ENCODE data around the gene DDX49. TPM values are rescaled to one million over a fixed set of nuclear protein-coding genes. Genes with fewer than 3 reads are reported as not detected.
"Not testable (repeated sequence)": the region's sequence is repeated elsewhere in the genome, so short reads cannot be mapped to it uniquely, and the experiment has no call there.

The DDX49 gene
- total RNA-seq, 1 donor from 2014 or later, result 42.1 TPM

GRCh38 chr19:18942692-18943091, 23.2 kb downstream of the DDX49 start:
- no peak for DNase-seq

DNA sequence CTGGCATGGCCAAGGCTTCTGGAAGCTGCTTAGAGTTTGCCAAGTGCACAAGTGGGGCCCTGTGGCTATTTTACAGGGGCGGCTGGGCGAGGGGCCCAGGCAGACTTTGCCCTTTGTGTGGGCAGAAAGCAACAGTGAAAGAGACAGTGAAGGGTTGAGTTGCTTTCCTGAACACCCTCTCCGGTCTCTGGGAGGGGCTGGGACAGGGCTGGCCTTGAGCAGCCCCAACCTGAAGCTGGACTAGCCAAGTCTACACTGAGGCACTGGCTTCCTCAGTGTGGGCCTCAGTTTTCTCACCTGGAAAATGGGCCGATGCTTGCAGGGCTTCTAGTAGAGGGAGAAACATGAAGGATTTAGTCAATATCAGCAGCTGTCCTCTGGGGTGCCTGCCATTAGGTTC, 23.9 kb downstream of the DDX49 start:
- no peak for DNase-seq

- no peak for DNase-seq
Observed at GRCh38 chr19:18945297-18945696, 25.8 kb downstream of the DDX49 start.

DNA sequence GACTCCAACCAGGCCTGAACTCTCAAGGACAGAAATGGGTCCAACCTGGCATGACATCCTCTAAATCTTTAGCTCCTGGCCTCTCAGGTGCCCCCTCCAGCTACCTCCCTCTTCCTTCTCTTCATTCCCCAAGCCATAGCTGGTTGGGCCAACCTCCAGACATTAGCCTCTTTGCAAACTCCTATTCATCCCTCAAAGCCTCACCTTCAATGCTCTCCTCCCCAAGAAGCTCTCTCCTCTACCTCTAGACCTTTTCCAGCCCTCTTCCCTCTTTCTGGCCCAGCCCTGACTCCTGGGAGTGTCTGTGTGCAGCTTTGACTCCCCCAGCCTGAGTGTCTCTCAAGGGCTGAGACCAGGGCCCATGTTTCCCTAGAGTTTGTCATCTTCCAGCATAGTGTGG, 26.8 kb downstream of the DDX49 start:
- no peak for DNase-seq

- no peak for DNase-seq
Observed at GRCh38 chr19:18946918-18947317, 27.4 kb downstream of the DDX49 start.

GRCh38 chr19:18948075-18948975, 28.8 kb downstream of the DDX49 start:
- DNase-seq, result no peak

GRCh38 chr19:18948976-18949356, 29.5 kb downstream of the DDX49 start:
- DNase-seq, result no peak

- DNase-seq, result no peak
Observed at GRCh38 chr19:18949858-18950257, 30.3 kb downstream of the DDX49 start.

GRCh38 chr19:18951721-18952281, 32.3 kb downstream of the DDX49 start:
- DNase-seq, result no peak

DNA sequence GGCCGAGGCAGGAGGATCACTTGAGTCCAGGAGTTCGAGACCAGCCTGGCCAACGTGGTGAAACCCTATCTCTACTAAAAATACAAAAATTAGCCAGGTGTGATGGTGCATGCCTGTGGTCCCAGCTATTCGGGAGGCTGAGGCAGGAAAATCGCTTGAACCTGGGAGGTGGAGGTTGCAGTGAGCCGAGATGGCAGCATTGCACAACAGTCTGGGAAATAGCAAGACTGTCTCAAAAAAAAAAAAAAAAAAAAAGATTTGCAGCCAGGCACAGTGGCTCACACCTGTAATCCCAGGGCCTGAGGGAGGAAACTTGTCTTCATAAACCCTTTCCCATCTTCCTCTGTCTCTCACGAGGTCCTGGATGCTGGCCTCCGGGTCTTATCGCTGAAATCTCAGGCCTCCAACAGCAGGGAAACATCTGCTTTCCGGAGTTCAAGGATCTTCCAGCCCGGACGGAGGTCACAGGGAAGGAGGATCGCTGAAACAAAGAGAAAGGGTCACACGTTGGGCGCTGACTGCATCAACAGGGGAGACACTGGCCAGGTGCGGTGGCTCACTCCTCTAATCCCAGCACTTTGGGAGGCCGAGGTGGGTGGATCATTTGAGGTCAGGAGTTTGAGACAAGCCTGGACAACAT, 33.0 kb downstream of the DDX49 start:
- DNase-seq, result not testable (repeated sequence)

DNA sequence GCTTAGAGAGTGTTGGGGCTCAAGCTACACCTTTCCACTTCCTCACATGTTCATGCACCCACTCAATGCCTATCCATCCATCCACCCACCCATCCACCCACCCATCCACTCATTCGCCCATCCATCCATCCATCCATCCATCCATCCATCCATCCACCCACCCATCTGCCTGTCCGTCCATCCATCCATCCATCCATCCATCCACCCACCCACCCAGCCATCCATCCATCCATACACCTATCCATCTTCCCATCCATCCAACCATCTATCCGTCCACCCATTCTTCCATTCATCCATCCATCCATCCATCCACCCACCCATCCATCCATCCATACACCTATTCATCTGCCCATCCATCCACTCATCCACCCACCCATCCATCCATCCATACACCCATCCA, 34.6 kb downstream of the DDX49 start:
- DNase-seq, result no peak

DNA sequence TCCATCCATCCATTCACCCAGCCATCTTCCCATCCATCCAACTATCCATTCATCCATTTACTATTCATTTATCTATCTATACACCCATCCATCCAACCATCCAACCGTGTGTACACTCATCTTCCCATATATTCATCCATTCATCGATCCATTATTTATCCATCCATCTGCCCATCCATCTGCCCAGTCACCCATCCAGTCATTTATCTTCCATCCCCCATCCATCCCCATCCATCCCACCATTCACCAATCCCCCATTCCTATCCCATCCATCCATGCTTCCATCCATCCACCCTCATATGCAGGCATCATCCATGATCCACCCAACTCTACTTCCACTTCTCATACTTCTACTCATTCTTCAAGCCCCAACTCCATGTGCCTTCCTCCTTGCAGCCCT, 35.5 kb downstream of the DDX49 start:
- DNase-seq, result no peak

GRCh38 chr19:18960370-18960769, 40.9 kb downstream of the DDX49 start:
- DNase-seq, result no peak

GRCh38 chr19:18961767-18962620, 42.5 kb downstream of the DDX49 start:
- no peak for DNase-seq

DNA sequence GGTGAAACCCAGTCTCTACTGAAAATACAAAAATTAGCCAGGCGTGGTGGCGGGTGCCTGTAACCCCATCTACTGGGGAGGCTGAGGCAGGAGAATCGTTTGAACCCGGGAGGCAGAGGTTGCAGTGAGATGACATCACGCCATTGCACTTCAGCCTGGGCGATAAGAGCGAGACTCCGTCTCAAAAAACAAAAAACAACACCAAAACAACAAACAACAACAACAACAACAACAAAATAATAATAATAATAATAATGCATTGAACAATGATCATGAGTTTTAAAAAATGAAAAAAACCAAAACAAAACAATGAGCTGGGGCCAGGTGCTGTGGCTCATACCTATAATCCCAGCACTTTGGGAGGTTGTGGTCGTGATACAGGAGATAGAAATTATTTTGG, 44.6 kb downstream of the DDX49 start:
- no peak for DNase-seq

GRCh38 chr19:18966307-18966706, 46.8 kb downstream of the DDX49 start:
- DNase-seq, result no peak

DNA sequence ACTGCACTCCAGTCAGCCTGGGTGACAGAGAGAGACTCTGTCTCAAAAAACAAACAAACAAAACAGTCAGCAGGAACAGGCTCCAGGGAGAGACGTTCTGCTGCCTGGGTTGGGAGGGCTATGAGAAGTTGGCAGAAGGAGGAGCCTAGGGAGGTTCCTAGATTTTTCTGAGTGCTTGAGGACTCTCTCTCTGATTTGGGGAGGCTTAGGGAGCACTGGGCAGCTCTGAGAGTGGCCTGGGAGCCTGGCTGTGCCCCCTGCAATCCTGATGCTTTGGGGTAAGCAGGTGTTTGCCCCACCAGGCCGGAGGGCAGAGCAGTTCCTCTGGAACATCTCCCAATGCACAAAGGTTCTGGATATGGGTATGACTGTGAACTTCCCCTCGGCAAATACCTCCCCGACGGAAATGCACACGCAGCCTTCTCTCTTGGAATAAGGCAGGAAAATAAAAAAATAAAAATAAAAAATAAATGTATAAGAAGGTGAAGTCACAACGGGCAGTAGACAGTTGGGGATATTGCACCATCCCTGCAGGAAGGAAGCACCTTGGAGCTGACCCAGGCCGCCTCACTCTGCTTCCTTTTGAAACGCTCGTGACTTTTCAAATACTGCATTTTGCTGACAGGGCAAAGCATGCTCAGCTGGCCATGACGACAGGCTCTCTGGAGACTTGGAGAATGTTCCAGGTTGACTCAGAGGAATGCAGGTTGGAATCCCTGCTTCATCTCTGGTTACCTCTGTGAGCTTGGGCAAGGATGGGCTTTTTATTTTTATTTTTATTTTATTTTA, 48.0 kb downstream of the DDX49 start:
- DNase-seq, result peak; percentile 38

DNA sequence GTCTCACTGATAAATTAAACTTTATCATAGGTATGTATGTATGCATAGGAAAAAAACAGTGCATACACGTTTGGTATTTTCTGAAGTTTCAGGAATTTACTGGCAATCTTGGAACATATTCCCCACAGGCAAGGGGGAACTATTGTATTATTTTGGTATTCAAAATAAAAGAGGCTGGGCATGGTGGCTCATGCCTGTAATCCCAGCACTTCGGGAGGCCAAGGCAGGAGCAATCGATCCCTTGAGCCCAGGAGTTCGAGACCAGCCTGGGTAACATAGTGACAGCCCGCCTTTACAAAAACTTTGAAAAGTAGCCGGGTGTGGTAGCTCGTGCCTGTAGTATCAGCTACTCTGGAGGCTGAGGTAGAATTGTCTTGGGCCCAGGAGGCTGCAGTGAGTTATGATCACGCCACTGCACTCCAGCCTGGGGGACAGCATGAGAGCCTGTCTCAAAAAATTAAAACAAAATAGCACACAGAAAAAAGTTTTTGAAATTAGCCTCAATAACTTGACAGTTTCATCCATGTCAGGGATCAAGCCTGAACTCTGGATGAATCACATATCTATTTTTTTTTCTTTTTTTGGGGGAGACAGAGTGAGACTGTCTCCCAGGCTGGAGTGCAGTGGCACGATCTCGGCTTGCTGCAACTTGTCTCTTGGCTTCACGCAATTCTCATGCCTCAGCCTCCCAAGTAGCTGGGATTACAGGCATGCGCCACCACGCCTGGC, 50.6 kb downstream of the DDX49 start:
- DNase-seq, result no peak

DNA sequence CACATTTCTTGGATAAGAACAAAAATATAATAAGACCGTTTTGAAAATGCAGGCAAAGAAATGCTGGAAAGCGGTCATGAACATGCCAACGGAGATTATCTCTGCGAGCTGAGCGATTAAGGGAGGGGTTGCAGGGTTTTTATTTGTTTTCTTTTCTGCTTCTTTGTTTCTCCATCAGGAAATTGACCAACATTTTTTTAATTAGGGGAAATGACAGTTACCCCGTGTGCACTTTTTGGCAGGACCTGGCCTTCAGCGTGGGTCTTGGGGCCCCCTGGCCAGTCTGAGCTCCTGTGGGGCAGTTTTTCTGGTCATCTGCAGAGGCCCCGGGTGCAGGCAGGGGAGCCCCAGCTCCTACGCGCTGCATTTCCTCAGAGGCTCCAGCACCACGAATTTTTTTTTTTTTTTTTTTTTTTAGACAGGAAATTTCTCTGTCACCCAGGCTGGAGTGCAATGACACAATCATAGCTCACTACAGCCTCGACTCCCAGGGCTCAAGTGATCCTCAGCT, 52.8 kb downstream of the DDX49 start:
- DNase-seq, result no peak

- no peak for DNase-seq
Observed at GRCh38 chr19:18972851-18973250, 53.3 kb downstream of the DDX49 start.

DNA sequence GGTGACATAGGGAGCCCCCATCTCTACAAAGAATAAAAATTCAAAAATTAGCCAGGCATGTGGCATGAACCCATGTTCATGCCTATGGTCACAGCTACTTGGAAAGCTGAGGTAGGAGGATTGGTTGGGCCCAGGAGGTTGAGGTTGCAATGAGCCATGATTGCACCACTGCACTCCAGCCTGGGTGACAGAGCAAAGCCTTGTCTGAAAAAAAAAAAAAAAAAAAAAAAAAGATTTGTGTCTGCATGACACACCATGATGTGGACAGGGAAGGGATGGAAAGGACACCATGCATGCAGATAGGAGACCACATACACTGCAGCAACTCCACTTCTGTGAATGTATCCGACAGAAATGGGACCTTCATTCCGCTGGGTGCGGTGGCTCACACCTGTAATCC, 55.5 kb downstream of the DDX49 start:
- no peak for DNase-seq

Data from tongue (tissue), 2 donors.